GM23338 (cell line): ENCODE data around the gene CD83. TPM values are rescaled to one million over a fixed set of nuclear protein-coding genes. Genes with fewer than 3 reads are reported as not detected.

Experiments used
- ATAC-seq: fragments of 200-7000 bp; cut with Tn5 transposase; 3 replicates; pipeline ENCODE4 v1.9.1; 2020
- DNase-seq: peaks from one replicate; pipeline ENCODE4 v3.0.0-alpha.2; 2015; ENCODE audit warnings: low spot score
- H2AFZ ChIP-seq: fragments of 200-600 bp; sonication (generic); 2 replicates; pipeline ENCODE4 v1.8.0; 2016; ENCODE audit warnings: antibody characterized with exemption, mild to moderate bottlenecking, moderate library complexity
- H3F3A ChIP-seq: fragments of 200-600 bp; sonication (generic); replicated peaks from 2 replicates; pipeline ENCODE4 v1.8.0; 2017; ENCODE audit warnings: antibody characterized with exemption, mixed run types, low read depth
- H3K27ac ChIP-seq: fragments of 200-600 bp; sonication (generic); 2 replicates; pipeline ENCODE4 v1.6.1; 2016; ENCODE audit warnings: low read depth
- H3K27me3 ChIP-seq: fragments of 200-600 bp; sonication (generic); 2 replicates; pipeline ENCODE4 v1.8.0; 2016; ENCODE audit warnings: mild to moderate bottlenecking, mixed run types, moderate library complexity; ENCODE audit not compliant: insufficient read depth
- H3K36me3 ChIP-seq: fragments of 200-600 bp; sonication (generic); 2 replicates; pipeline ENCODE4 v1.8.0; 2016; ENCODE audit warnings: mild to moderate bottlenecking; ENCODE audit not compliant: insufficient read depth
- H3K4me1 ChIP-seq: fragments of 200-600 bp; sonication (generic); 2 replicates; pipeline ENCODE4 v1.8.0; 2016; ENCODE audit warnings: mild to moderate bottlenecking, moderate library complexity; ENCODE audit not compliant: insufficient read depth
- H3K4me2 ChIP-seq: fragments of 200-600 bp; sonication (generic); 2 replicates; pipeline ENCODE4 v1.7.1; 2017; ENCODE audit warnings: mixed run types
- H3K4me3 ChIP-seq: fragments of 200-600 bp; sonication (generic); 2 replicates; pipeline ENCODE4 v1.6.1; 2016; ENCODE audit warnings: mixed run types
- H3K79me2 ChIP-seq: fragments of 200-600 bp; sonication (generic); replicated peaks from 2 replicates; pipeline ENCODE4 v1.8.0; 2017; ENCODE audit warnings: mild to moderate bottlenecking; ENCODE audit not compliant: insufficient read depth
- H3K9me2 ChIP-seq: fragments of 200-600 bp; sonication (generic); 2 replicates; pipeline ENCODE4 v1.8.0; 2017; ENCODE audit not compliant: insufficient read depth
- H4K20me1 ChIP-seq: fragments of 200-600 bp; sonication (generic); replicated peaks from 2 replicates; pipeline ENCODE4 v1.8.0; 2017; ENCODE audit warnings: mild to moderate bottlenecking; ENCODE audit not compliant: insufficient read depth
- H3K27ac Mint-ChIP-seq: 2 replicates; pipeline ENCODE4 v1.8.0; 2020; ENCODE audit warnings: inconsistent platforms, mild to moderate bottlenecking, moderate library complexity, mixed read lengths
- H3K27me3 Mint-ChIP-seq: 3 replicates; pipeline ENCODE4 v1.8.0; 2022; ENCODE audit warnings: low read depth, mild to moderate bottlenecking, moderate library complexity, mixed read lengths, inconsistent platforms; ENCODE audit not compliant: insufficient read depth, poor library complexity
- H3K36me3 Mint-ChIP-seq: 3 replicates; pipeline ENCODE4 v1.8.0; 2021; ENCODE audit warnings: low read depth, mild to moderate bottlenecking, inconsistent platforms, moderate library complexity, mixed read lengths
- H3K4me1 Mint-ChIP-seq: 3 replicates; pipeline ENCODE4 v1.8.0; 2020; ENCODE audit warnings: mild to moderate bottlenecking, inconsistent platforms, mixed read lengths
- H3K4me3 Mint-ChIP-seq: 3 replicates; pipeline ENCODE4 v1.8.0; 2021; ENCODE audit warnings: moderate library complexity, mild to moderate bottlenecking, inconsistent platforms, mixed read lengths
- H3K9me3 Mint-ChIP-seq: 3 replicates; pipeline ENCODE4 v1.8.0; 2020; ENCODE audit warnings: moderate library complexity, mild to moderate bottlenecking, inconsistent platforms, mixed read lengths
- EZH2phosphoT487 ChIP-seq: fragments of 200-600 bp; sonication (generic); IDR thresholded peaks from one replicate; pipeline ENCODE4 v1.8.1; 2018; ENCODE audit warnings: antibody characterized with exemption; ENCODE audit not compliant: unreplicated experiment
- JUNB ChIP-seq: IDR thresholded peaks from one replicate; pipeline ENCODE4 v1.6.1; 2016; ENCODE audit warnings: antibody characterized with exemption; ENCODE audit not compliant: unreplicated experiment
- POLR2AphosphoS5 ChIP-seq: IDR thresholded peaks from 2 replicates; pipeline ENCODE4 v1.6.1; 2016; ENCODE audit warnings: antibody characterized with exemption, low read depth
- ZNF114 ChIP-seq: fragments of 250-450 bp; sonication (Bioruptor Pico); IDR thresholded peaks from 2 replicates; pipeline ENCODE4 v1.5.0; 2020; ENCODE audit warnings: mild to moderate bottlenecking, moderate library complexity
- ZNF331 ChIP-seq: fragments of 250-450 bp; sonication (Bioruptor Pico); IDR thresholded peaks from 2 replicates; pipeline ENCODE4 v1.5.0; 2020; ENCODE audit warnings: low read depth, mild to moderate bottlenecking, moderate library complexity
- polyA plus RNA-seq: library from polyadenylated mRNA; unstranded; fragments of >200 nt; fragmentation: Nextera tagmentation; extraction: Ambion mirVana; gene quantifications from 2 replicates; pipeline ENCODE4 v1.2.1, GENCODE V29; 2016
- total RNA-seq: library from RNA; depleted of rRNA; stranded (reverse); fragments of >200 nt; shearing (Covaris generic); gene quantifications from 2 replicates; pipeline ENCODE4 v1.2.3, GENCODE V29; 2014
- TF ChIP-seq, protein P1 (sequence below): IDR thresholded peaks from 2 replicates; pipeline ENCODE4 v1.6.1; 2016; ENCODE audit warnings: antibody characterized with exemption
- TF ChIP-seq, protein P2 (sequence below): fragments of 250-450 bp; sonication (Bioruptor Pico); IDR thresholded peaks from 2 replicates; pipeline ENCODE4 v1.5.0; 2020; ENCODE audit warnings: mild to moderate bottlenecking, moderate library complexity

Gene CD83
- total and polyA plus RNA-seq, 2 experiments from 2014 or later = 8.1 to 13.2 TPM

DNA sequence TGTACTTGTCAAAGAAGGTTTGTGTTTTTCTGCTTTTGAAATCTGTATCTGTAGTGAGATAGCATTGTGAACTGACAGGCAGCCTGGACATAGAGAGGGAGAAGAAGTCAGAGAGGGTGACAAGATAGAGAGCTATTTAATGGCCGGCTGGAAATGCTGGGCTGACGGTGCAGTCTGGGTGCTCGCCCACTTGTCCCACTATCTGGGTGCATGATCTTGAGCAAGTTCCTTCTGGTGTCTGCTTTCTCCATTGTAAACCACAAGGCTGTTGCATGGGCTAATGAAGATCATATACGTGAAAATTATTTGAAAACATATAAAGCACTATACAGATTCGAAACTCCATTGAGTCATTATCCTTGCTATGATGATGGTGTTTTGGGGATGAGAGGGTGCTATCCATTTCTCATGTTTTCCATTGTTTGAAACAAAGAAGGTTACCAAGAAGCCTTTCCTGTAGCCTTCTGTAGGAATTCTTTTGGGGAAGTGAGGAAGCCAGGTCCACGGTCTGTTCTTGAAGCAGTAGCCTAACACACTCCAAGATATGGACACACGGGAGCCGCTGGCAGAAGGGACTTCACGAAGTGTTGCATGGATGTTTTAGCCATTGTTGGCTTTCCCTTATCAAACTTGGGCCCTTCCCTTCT lies 18.4 kb downstream of the CD83 start:
- Mint-ChIP-seq H3K4me1 (peaks cover 4% of the 10 kb centered on the region; the same call in 2 of the 3 replicates), H3K9me3 (no peaks in the 10 kb centered on the region), H3K4me3 (no peak overlapping the region), H3K27ac (no peak overlapping the region), H3K36me3 (no peaks in the 10 kb centered on the region), H3K27me3 (peaks cover 2% of the 10 kb centered on the region)
- ATAC-seq = no peak
- H3F3A ChIP-seq = no peaks in the 10 kb centered on the region
- H2AFZ ChIP-seq = no peak overlapping the region
- DNase-seq = no peak
- H3K4me1 ChIP-seq = peaks cover 5% of the 10 kb centered on the region
- H3K9me2 ChIP-seq = no peaks in the 10 kb centered on the region
- H4K20me1 ChIP-seq = no peaks in the 10 kb centered on the region
- no peaks in the 10 kb centered on the region for H3K27me3 ChIP-seq
- no peak overlapping the region for H3K4me3 ChIP-seq
- H3K4me2 ChIP-seq = no peak overlapping the region
- no peaks in the 10 kb centered on the region for H3K36me3 ChIP-seq
- H3K27ac ChIP-seq = no peak overlapping the region
- H3K79me2 ChIP-seq = no peaks in the 10 kb centered on the region
- TF ChIP-seq JUNB (no peak), POLR2AphosphoS5 (no peak), EZH2phosphoT487 (no peak), ZNF114 (CRISPR knock-in tag) (no peak), ZNF331 (no peak)
- TF ChIP-seq, protein P1, sequence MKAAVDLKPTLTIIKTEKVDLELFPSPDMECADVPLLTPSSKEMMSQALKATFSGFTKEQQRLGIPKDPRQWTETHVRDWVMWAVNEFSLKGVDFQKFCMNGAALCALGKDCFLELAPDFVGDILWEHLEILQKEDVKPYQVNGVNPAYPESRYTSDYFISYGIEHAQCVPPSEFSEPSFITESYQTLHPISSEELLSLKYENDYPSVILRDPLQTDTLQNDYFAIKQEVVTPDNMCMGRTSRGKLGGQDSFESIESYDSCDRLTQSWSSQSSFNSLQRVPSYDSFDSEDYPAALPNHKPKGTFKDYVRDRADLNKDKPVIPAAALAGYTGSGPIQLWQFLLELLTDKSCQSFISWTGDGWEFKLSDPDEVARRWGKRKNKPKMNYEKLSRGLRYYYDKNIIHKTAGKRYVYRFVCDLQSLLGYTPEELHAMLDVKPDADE = no peak
- TF ChIP-seq, protein P2, sequence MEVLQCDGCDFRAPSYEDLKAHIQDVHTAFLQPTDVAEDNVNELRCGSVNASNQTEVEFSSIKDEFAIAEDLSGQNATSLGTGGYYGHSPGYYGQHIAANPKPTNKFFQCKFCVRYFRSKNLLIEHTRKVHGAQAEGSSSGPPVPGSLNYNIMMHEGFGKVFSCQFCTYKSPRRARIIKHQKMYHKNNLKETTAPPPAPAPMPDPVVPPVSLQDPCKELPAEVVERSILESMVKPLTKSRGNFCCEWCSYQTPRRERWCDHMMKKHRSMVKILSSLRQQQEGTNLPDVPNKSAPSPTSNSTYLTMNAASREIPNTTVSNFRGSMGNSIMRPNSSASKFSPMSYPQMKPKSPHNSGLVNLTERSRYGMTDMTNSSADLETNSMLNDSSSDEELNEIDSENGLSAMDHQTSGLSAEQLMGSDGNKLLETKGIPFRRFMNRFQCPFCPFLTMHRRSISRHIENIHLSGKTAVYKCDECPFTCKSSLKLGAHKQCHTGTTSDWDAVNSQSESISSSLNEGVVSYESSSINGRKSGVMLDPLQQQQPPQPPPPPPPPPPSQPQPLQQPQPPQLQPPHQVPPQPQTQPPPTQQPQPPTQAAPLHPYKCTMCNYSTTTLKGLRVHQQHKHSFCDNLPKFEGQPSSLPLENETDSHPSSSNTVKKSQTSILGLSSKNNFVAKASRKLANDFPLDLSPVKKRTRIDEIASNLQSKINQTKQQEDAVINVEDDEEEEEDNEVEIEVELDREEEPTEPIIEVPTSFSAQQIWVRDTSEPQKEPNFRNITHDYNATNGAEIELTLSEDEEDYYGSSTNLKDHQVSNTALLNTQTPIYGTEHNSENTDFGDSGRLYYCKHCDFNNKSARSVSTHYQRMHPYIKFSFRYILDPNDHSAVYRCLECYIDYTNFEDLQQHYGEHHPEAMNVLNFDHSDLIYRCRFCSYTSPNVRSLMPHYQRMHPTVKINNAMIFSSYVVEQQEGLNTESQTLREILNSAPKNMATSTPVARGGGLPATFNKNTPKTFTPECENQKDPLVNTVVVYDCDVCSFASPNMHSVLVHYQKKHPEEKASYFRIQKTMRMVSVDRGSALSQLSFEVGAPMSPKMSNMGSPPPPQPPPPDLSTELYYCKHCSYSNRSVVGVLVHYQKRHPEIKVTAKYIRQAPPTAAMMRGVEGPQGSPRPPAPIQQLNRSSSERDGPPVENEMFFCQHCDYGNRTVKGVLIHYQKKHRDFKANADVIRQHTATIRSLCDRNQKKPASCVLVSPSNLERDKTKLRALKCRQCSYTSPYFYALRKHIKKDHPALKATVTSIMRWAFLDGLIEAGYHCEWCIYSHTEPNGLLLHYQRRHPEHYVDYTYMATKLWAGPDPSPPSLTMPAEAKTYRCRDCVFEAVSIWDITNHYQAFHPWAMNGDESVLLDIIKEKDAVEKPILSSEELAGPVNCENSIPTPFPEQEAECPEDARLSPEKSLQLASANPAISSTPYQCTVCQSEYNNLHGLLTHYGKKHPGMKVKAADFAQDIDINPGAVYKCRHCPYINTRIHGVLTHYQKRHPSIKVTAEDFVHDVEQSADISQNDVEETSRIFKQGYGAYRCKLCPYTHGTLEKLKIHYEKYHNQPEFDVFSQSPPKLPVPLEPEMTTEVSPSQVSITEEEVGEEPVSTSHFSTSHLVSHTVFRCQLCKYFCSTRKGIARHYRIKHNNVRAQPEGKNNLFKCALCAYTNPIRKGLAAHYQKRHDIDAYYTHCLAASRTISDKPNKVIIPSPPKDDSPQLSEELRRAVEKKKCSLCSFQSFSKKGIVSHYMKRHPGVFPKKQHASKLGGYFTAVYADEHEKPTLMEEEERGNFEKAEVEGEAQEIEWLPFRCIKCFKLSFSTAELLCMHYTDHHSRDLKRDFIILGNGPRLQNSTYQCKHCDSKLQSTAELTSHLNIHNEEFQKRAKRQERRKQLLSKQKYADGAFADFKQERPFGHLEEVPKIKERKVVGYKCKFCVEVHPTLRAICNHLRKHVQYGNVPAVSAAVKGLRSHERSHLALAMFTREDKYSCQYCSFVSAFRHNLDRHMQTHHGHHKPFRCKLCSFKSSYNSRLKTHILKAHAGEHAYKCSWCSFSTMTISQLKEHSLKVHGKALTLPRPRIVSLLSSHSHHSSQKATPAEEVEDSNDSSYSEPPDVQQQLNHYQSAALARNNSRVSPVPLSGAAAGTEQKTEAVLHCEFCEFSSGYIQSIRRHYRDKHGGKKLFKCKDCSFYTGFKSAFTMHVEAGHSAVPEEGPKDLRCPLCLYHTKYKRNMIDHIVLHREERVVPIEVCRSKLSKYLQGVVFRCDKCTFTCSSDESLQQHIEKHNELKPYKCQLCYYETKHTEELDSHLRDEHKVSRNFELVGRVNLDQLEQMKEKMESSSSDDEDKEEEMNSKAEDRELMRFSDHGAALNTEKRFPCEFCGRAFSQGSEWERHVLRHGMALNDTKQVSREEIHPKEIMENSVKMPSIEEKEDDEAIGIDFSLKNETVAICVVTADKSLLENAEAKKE (CRISPR knock-in tag) = no peak
